ENCODE measurements around the gene CELSR1.

Gene CELSR1

DNA sequence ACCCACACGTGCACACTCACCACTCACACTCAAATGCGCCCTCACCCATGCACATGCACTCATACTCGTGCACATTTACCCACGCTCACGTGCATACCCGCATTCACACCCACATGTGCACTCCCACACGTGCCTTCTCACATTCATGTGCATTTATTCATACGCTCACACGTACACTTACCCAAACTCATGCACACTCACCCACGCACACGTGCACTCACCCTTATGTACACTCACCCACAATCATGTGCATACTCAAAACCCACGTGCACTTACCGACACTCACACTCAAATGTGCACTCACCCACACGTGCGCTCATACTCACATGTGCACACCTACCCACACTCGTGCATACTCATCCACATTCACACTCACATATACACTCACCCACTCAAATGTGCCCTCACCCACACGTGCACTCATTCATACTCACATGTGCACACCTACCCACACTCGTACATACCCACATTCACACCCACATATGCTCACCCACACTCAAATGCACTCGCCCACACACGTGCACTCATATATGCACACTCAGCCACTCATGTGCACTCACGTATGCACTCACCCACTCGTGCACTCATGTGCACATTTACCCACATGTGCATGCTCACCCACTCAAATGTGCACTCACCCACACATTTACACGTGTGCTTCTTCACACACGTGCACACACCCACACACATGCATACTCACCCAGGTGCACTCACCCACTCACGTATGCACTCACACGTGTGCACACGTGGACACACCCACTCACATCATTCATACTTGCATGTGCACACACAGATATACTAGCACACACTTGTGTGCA is 117.5 kb downstream of the CELSR1 start:
- in situ Hi-C loops (cut with HindIII; ENCODE audit: low pct_ligation_motif_present, low sequenced_read_pairs) = no loop called here
- no peak for DNase-seq
- TF ChIP-seq CTCF (IDR thresholded peaks at IDR 0.05; ENCODE audit: low read depth, low read length, missing control alignments) = no peak
- no peak overlapping the region for H3K27ac ChIP-seq
- H3K36me3 ChIP-seq (replicated peaks) = no peaks in the 10 kb centered on the region
- H3K4me3 ChIP-seq (ENCODE audit: low read depth, low read length) = no peak overlapping the region
- no peaks in the 10 kb centered on the region for H3K27me3 ChIP-seq (replicated peaks)

DNA sequence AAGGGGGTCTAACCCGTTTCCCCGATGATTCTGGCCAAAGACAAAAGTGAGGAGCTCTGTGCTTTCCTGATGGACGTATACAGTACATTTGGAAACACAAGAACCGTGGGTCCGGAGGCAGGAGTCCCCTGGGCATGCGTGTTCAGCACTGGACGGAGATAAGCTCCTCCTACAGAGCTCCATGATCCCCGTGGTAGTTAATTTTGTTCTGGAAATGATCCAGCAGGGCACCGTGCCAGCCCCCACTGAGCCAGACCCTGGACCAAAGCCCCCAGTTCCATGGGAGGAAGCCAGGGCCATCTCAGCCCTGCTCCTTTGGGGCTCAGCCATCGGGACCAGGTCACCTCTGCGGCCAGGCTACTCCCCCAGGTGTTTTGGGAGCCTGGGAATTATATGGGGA is 118.6 kb downstream of the CELSR1 start:
- H3K36me3 ChIP-seq (replicated peaks) = no peaks in the 10 kb centered on the region
- no peaks in the 10 kb centered on the region for H3K27me3 ChIP-seq (replicated peaks)
- DNase-seq = no peak
- H3K4me3 ChIP-seq (ENCODE audit: low read depth, low read length) = no peak overlapping the region
- no peak for TF ChIP-seq CTCF (IDR thresholded peaks at IDR 0.05; ENCODE audit: low read depth, low read length, missing control alignments)
- in situ Hi-C loops (cut with HindIII; ENCODE audit: low pct_ligation_motif_present, low sequenced_read_pairs) = no loop called here
- no peak overlapping the region for H3K27ac ChIP-seq

GRCh38 chr22:46417769-46418168 is 119.7 kb downstream of the CELSR1 start:
- DNase-seq = no peak
- H3K27ac ChIP-seq = no peak overlapping the region
- in situ Hi-C loops (cut with HindIII; ENCODE audit: low pct_ligation_motif_present, low sequenced_read_pairs) = no loop called here
- no peak overlapping the region for H3K4me3 ChIP-seq (ENCODE audit: low read depth, low read length)
- no peak for TF ChIP-seq CTCF (IDR thresholded peaks at IDR 0.05; ENCODE audit: low read depth, low read length, missing control alignments)
- H3K36me3 ChIP-seq (replicated peaks) = no peaks in the 10 kb centered on the region
- H3K27me3 ChIP-seq (replicated peaks) = no peaks in the 10 kb centered on the region

GRCh38 chr22:46416891-46417580 is 120.4 kb downstream of the CELSR1 start:
- in situ Hi-C loops (cut with HindIII; ENCODE audit: low pct_ligation_motif_present, low sequenced_read_pairs) = no loop called here
- no peak overlapping the region for H3K27ac ChIP-seq
- TF ChIP-seq CTCF (IDR thresholded peaks at IDR 0.05; ENCODE audit: low read depth, low read length, missing control alignments) = no peak
- DNase-seq = no peak
- no peaks in the 10 kb centered on the region for H3K27me3 ChIP-seq (replicated peaks)
- H3K36me3 ChIP-seq (replicated peaks) = no peaks in the 10 kb centered on the region
- H3K4me3 ChIP-seq (ENCODE audit: low read depth, low read length) = no peak overlapping the region

DNA sequence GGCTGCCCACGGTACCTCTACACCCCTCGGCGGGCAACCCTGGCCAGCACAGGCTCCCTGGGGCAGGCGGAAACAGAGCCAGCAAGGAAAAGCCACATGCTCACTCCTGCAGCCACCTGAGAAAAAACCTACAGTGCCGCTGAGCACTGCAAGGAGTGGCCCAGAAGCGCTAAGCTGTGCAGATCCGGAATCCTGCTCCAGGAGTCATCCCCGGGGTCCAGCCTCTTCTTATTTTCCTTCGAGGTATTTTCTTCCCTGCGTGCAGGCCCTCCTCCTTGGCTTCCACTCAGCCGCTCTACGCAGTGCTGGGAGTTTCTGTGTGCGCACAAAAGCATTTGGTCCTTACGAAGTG is 120.9 kb downstream of the CELSR1 start:
- no peak for DNase-seq
- Histone ChIP-seq H3K36me3 (replicated peaks) (no peaks in the 10 kb centered on the region), H3K4me3 (ENCODE audit: low read depth, low read length) (no peak overlapping the region), H3K27ac (no peak overlapping the region), H3K27me3 (replicated peaks) (no peaks in the 10 kb centered on the region)
- no peak for TF ChIP-seq CTCF (IDR thresholded peaks at IDR 0.05; ENCODE audit: low read depth, low read length, missing control alignments)
- in situ Hi-C loops (cut with HindIII; ENCODE audit: low pct_ligation_motif_present, low sequenced_read_pairs) = no loop called here

All from brain microvascular endothelial cell (primary cell).